Left lung (tissue), 10 donors: Measurements from ENCODE around the gene AP2B1. TPM values are rescaled to one million over a fixed set of nuclear protein-coding genes. Genes with fewer than 3 reads are reported as not detected.

Source experiments
- ATAC-seq: fragments of 200-7000 bp; cut with Tn5 transposase; one replicate; pipeline ENCODE4 v1.9.1; 2020; ENCODE audit warnings: moderate library complexity
- DNase-seq, 4 donors: peaks; one replicate each; pipeline ENCODE4 v3.0.0-alpha.2; 2013 to 2020
- H3K27ac ChIP-seq, 2 donors: fragments of 200-600 bp; sonication (generic) in 1 of 2; one replicate each; pipeline versions ENCODE4 v1.5.0 to v1.8.0; 2020 to 2021
- H3K27me3 ChIP-seq, 2 donors: fragments of 200-600 bp; sonication (generic) in 1 of 2; one replicate each; pipeline versions ENCODE4 v1.5.0 to v1.8.0; 2020 to 2021
- H3K36me3 ChIP-seq, 2 donors: fragments of 200-600 bp; sonication (generic) in 1 of 2; one replicate each; pipeline versions ENCODE4 v1.5.0 to v1.8.0; 2020 to 2021
- H3K4me1 ChIP-seq, 2 donors: fragments of 200-600 bp; one replicate each; pipeline ENCODE4 v1.8.0; 2021
- H3K4me3 ChIP-seq, 2 donors: fragments of 200-600 bp; sonication (generic) in 1 of 2; one replicate each; pipeline versions ENCODE4 v1.5.0 to v1.8.0; 2020 to 2021; ENCODE audit warnings: mild to moderate bottlenecking in 1 of 2
- H3K9me3 ChIP-seq, 2 donors: fragments of 200-600 bp; sonication (generic) in 1 of 2; one replicate each; pipeline versions ENCODE4 v1.5.0 to v1.8.0; 2020 to 2021
- CTCF ChIP-seq, 2 donors: fragments of 200-600 bp; sonication (generic) in 1 of 2; IDR thresholded peaks; one replicate each; pipeline versions ENCODE4 v1.5.0 to v1.8.0; 2021; ENCODE audit warnings: antibody characterized with exemption in 2 of 2
- intact Hi-C, 2 donors: fragments of 100-400 bp; cut with DNase I; formaldehyde crosslinking; loops; one replicate each; pipeline versions ENCODE4 v1.11.2 to v1.14.2; 2022
- polyA plus RNA-seq, 6 donors: library from polyadenylated mRNA; unstranded; fragments of 120-200 nt; gene quantifications; one replicate each; pipeline ENCODE4 v1.2.1, GENCODE V29; 2013; ENCODE audit not compliant: insufficient read length in 6 of 6
- total RNA-seq, 2 donors: library from RNA; stranded (reverse); fragmentation: NEBNext Ultra II Directional; extraction: Animal tissue kit (Norgen Biotek cat#: 25700); gene quantifications; one replicate each; pipeline ENCODE4 v1.2.1, GENCODE V29; 2021
- donor health status: DM: no; HTN: yes; CAD: no.
- donor health status: DM: no; HTN: no; CAD: no.

AP2B1 gene
- total and polyA plus RNA-seq, 8 donors, result 132 to 195 (median 154) TPM

DNA sequence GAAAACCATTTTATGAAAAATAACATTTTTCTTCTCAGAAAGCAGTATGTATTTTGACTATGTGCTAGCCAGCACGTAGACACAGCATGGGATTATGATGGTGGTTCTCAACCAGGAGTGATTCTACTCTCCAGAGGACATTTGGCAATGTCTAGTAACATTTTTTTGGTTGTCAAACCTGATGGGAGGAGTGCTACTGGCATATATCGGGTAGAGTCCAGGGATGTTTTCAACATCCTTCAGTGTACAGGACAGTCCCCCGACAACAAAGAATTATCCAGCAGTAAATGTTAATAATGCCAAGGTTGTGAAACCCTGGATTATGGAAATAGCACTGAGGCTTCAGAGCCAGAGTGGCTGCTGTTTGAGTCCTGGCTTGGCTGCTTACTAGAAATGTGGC lies 27.7 kb downstream of the AP2B1 start:
- Histone ChIP-seq H3K4me1 (peaks cover 0 to 6% of the 10 kb centered on the region in 2 donors), H3K27ac (no peak overlapping the region), H3K4me3 (no peak overlapping the region), H3K9me3 (no peaks in the 10 kb centered on the region), H3K36me3 (peaks cover 0 to 36% of the 10 kb centered on the region in 2 donors), H3K27me3 (no peaks in the 10 kb centered on the region)
- intact Hi-C loops, result loop anchor here in 1 of 2 donors (5.0 kb wide), 1 partner anchor 132 kb away; no protein-coding TSS in a partner anchor
- no peak for TF ChIP-seq CTCF (IDR thresholded peaks at IDR 0.05)
- DNase-seq (no peak), ATAC-seq (no peak)

DNA sequence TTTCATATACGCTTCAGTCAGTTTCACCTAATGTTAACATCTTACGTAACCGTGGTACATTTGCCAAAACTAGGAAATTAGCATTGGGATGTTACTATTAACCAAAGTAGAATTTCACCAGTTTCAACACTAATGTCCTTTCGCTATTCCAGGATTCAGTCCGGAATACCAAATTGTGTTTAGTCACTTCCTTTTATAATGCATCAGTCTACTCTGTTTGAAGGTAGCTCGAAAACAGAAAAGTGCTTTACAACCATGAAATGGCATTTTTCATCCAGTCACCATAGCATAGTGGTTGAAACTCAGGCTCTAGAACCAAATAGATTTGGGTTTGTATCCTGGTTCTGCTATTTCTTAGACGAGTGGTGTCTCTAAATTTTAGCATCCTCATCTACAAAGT lies 29.4 kb downstream of the AP2B1 start:
- ATAC-seq (no peak), DNase-seq (no peak)
- no peak for TF ChIP-seq CTCF (IDR thresholded peaks at IDR 0.05)
- Histone ChIP-seq H3K36me3 (peaks cover 0 to 24% of the 10 kb centered on the region in 2 donors), H3K4me3 (no peak overlapping the region), H3K9me3 (no peaks in the 10 kb centered on the region), H3K27me3 (no peaks in the 10 kb centered on the region), H3K27ac (no peak overlapping the region), H3K4me1 (peaks cover 0 to 6% of the 10 kb centered on the region in 2 donors)
- intact Hi-C loops, result loop anchor here in 1 of 2 donors (5.0 kb wide), 1 partner anchor 131 kb away; no protein-coding TSS in a partner anchor

DNA sequence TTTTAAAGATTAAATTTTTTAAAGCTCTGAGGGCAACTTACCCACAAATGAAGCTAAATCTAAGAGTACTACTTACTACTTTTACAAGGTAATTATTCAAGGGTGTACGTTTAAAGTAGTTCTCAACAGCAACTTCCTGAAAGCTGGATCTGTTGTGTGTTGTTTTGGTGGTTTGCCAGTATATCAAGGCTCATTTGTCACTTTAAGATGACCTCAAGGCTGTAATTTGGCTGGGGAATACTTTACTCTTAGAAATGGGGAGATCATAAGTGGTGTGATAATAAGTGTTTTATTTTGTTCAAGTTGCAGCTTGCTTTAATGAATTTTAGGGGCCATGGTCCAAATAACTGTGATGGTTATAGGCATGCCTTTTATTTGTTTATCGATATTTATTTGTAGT lies 30.4 kb downstream of the AP2B1 start:
- DNase-seq, result no peak
- TF ChIP-seq CTCF (IDR thresholded peaks at IDR 0.05), result no peak
- intact Hi-C loops, result loop anchor here in 1 of 2 donors (5.0 kb wide), 1 partner anchor 130 kb away; no protein-coding TSS in a partner anchor
- Histone ChIP-seq H3K9me3 (no peaks in the 10 kb centered on the region), H3K4me1 (peaks cover 0 to 6% of the 10 kb centered on the region in 2 donors), H3K27me3 (no peaks in the 10 kb centered on the region), H3K4me3 (no peak overlapping the region), H3K27ac (no peak overlapping the region), H3K36me3 (peaks cover 0 to 19% of the 10 kb centered on the region in 2 donors)
- no peak for ATAC-seq

GRCh38 chr17:35618628-35619027 lies 31.5 kb downstream of the AP2B1 start:
- Histone ChIP-seq H3K36me3 (peaks cover 0 to 18% of the 10 kb centered on the region in 2 donors), H3K9me3 (no peaks in the 10 kb centered on the region), H3K27me3 (no peaks in the 10 kb centered on the region), H3K4me3 (no peak overlapping the region), H3K27ac (no peak overlapping the region), H3K4me1 (peaks cover 0 to 6% of the 10 kb centered on the region in 2 donors)
- ATAC-seq, result no peak
- intact Hi-C loops, result loop anchor here in 1 of 2 donors (5.0 kb wide), 1 partner anchor 129 kb away; no protein-coding TSS in a partner anchor
- DNase-seq, result no peak
- no peak for TF ChIP-seq CTCF (IDR thresholded peaks at IDR 0.05)

DNA sequence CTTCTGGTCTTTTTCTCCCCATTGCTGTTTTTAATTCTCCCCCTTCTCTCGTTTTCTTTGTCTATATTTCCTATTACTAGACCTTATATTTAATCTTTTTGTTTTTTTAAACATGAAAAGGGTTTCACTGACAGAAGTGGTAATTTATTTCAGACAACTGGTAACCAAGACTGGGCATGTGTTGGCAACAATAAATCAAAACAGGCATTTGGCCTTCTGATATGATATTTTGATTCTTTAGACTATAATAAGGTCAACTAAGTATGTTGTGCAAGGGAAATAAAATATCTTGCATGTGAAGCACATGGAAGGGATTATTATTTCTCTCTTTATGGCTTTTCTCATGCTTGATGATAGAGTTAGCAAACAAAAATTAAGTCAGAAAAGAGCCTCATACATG lies 34.6 kb downstream of the AP2B1 start:
- Histone ChIP-seq H3K27me3 (no peaks in the 10 kb centered on the region), H3K36me3 (peaks cover 0 to 39% of the 10 kb centered on the region in 2 donors), H3K4me3 (no peak overlapping the region), H3K27ac (no peak overlapping the region), H3K4me1 (peaks cover 0 to 6% of the 10 kb centered on the region in 2 donors), H3K9me3 (no peaks in the 10 kb centered on the region)
- TF ChIP-seq CTCF (IDR thresholded peaks at IDR 0.05), result no peak
- DNase-seq (no peak), ATAC-seq (no peak)
- intact Hi-C loops, result no loop called here
